ENCODE measurements around the gene CACNA1F. TPM values are rescaled to one million over a fixed set of nuclear protein-coding genes. Genes with fewer than 3 reads are reported as not detected.

Gene CACNA1F
- total RNA-seq, 1 donor from 2014 or later = 0.47 TPM

GRCh38 chrX:49211074-49211473 lies 22.1 kb downstream of the CACNA1F start:
- DNase-seq = no peak
- Mint-ChIP-seq H3K27ac (ENCODE audit: unreplicated experiment) (no peak overlapping the region), H3K9me3 (ENCODE audit: unreplicated experiment) (peaks cover 2% of the 10 kb centered on the region), H3K4me3 (ENCODE audit: unreplicated experiment) (no peak overlapping the region), H3K4me1 (ENCODE audit: low read depth, unreplicated experiment) (peaks cover 3% of the 10 kb centered on the region), H3K27me3 (ENCODE audit: unreplicated experiment) (no peaks in the 10 kb centered on the region), H3K36me3 (ENCODE audit: unreplicated experiment) (peaks cover 5% of the 10 kb centered on the region)
- no peak for TF ChIP-seq CTCF (IDR thresholded peaks at IDR 0.05; ENCODE audit: partially characterized antibody, unreplicated experiment)

GRCh38 chrX:49210406-49210805 lies 22.7 kb downstream of the CACNA1F start:
- no peak overlapping the region for H3K4me3 Mint-ChIP-seq (ENCODE audit: unreplicated experiment)
- peaks cover 3% of the 10 kb centered on the region for H3K4me1 Mint-ChIP-seq (ENCODE audit: low read depth, unreplicated experiment)
- H3K9me3 Mint-ChIP-seq (ENCODE audit: unreplicated experiment) = peaks cover 2% of the 10 kb centered on the region
- no peak for DNase-seq
- no peaks in the 10 kb centered on the region for H3K27me3 Mint-ChIP-seq (ENCODE audit: unreplicated experiment)
- H3K36me3 Mint-ChIP-seq (ENCODE audit: unreplicated experiment) = peaks cover 5% of the 10 kb centered on the region
- TF ChIP-seq CTCF (IDR thresholded peaks at IDR 0.05; ENCODE audit: partially characterized antibody, unreplicated experiment) = no peak
- no peak overlapping the region for H3K27ac Mint-ChIP-seq (ENCODE audit: unreplicated experiment)

GRCh38 chrX:49209434-49210251 lies 23.5 kb downstream of the CACNA1F start:
- no peak for TF ChIP-seq CTCF (IDR thresholded peaks at IDR 0.05; ENCODE audit: partially characterized antibody, unreplicated experiment)
- Mint-ChIP-seq H3K4me1 (ENCODE audit: low read depth, unreplicated experiment) (no peaks in the 10 kb centered on the region), H3K4me3 (ENCODE audit: unreplicated experiment) (no peak overlapping the region), H3K36me3 (ENCODE audit: unreplicated experiment) (peaks cover 5% of the 10 kb centered on the region), H3K27me3 (ENCODE audit: unreplicated experiment) (no peaks in the 10 kb centered on the region), H3K27ac (ENCODE audit: unreplicated experiment) (no peak overlapping the region), H3K9me3 (ENCODE audit: unreplicated experiment) (peaks cover 2% of the 10 kb centered on the region)
- DNase-seq = peak; percentile 24

GRCh38 chrX:49208399-49208798 lies 24.7 kb downstream of the CACNA1F start:
- Mint-ChIP-seq H3K27me3 (ENCODE audit: unreplicated experiment) (no peaks in the 10 kb centered on the region), H3K4me1 (ENCODE audit: low read depth, unreplicated experiment) (no peaks in the 10 kb centered on the region), H3K4me3 (ENCODE audit: unreplicated experiment) (no peak overlapping the region), H3K9me3 (ENCODE audit: unreplicated experiment) (peaks cover 2% of the 10 kb centered on the region), H3K36me3 (ENCODE audit: unreplicated experiment) (peaks cover 4% of the 10 kb centered on the region), H3K27ac (ENCODE audit: unreplicated experiment) (no peak overlapping the region)
- no peak for DNase-seq
- TF ChIP-seq CTCF (IDR thresholded peaks at IDR 0.05; ENCODE audit: partially characterized antibody, unreplicated experiment) = no peak

GRCh38 chrX:49206543-49206942 lies 26.6 kb downstream of the CACNA1F start:
- H3K36me3 Mint-ChIP-seq (ENCODE audit: unreplicated experiment) = no peaks in the 10 kb centered on the region
- no peak overlapping the region for H3K4me3 Mint-ChIP-seq (ENCODE audit: unreplicated experiment)
- no peaks in the 10 kb centered on the region for H3K27me3 Mint-ChIP-seq (ENCODE audit: unreplicated experiment)
- DNase-seq = no peak
- no peak for TF ChIP-seq CTCF (IDR thresholded peaks at IDR 0.05; ENCODE audit: partially characterized antibody, unreplicated experiment)
- H3K9me3 Mint-ChIP-seq (ENCODE audit: unreplicated experiment) = no peaks in the 10 kb centered on the region
- no peak overlapping the region for H3K27ac Mint-ChIP-seq (ENCODE audit: unreplicated experiment)
- H3K4me1 Mint-ChIP-seq (ENCODE audit: low read depth, unreplicated experiment) = no peaks in the 10 kb centered on the region

Data from glutamatergic neuron (in vitro differentiated cells).